HUES64 (cell line): ENCODE measurements around the gene B3GAT1.
"Not testable (repeated sequence)": the region's sequence is repeated elsewhere in the genome, so short reads cannot be mapped to it uniquely, and the experiment has no call there.

Source experiments
- H3K27ac ChIP-seq: 2 replicates; pipeline ENCODE4 v1.7.0; 2013; ENCODE audit warnings: low read depth, low read length, inconsistent platforms
- H3K27me3 ChIP-seq: 2 replicates; pipeline ENCODE4 v1.6.1; 2013; ENCODE audit warnings: mild to moderate bottlenecking, low read length; ENCODE audit not compliant: insufficient read depth
- H3K36me3 ChIP-seq: 2 replicates; pipeline ENCODE4 v1.6.1; 2013; ENCODE audit warnings: mild to moderate bottlenecking, low read length; ENCODE audit not compliant: insufficient read depth
- H3K4me1 ChIP-seq: 2 replicates; pipeline ENCODE4 v1.6.1; 2013; ENCODE audit warnings: mild to moderate bottlenecking, low read length, moderate library complexity; ENCODE audit not compliant: insufficient read depth
- H3K4me3 ChIP-seq: 2 replicates; pipeline ENCODE4 v1.5.1; 2013; ENCODE audit warnings: mild to moderate bottlenecking, low read length, moderate library complexity
- H3K9ac ChIP-seq: 2 replicates; pipeline ENCODE4 v1.6.1; 2013; ENCODE audit warnings: mild to moderate bottlenecking, low read depth, low read length
- H3K9me3 ChIP-seq: 2 replicates; pipeline ENCODE4 v1.6.1; 2013; ENCODE audit warnings: low read depth, low read length; ENCODE audit not compliant: insufficient read depth
- WGBS: fragments of 150-250, 120-280 bp; methylation state at CpG from one replicate; pipeline ENCODE4 v1.1.7; 2013; ENCODE audit warnings: missing lambda C conversion rate; 5-methylcytosine and 5-hydroxymethylcytosine counted together

The B3GAT1 gene

GRCh38 chr11:134346101-134346975, 65.7 kb downstream of the B3GAT1 start:
- H3K9ac ChIP-seq, result no peak overlapping the region
- no peak overlapping the region for H3K4me3 ChIP-seq
- no peak overlapping the region for H3K27ac ChIP-seq
- no peaks in the 10 kb centered on the region for H3K27me3 ChIP-seq
- no peaks in the 10 kb centered on the region for H3K36me3 ChIP-seq
- no peaks in the 10 kb centered on the region for H3K9me3 ChIP-seq
- peaks cover 14% of the 10 kb centered on the region; the same call in 1 of the 2 replicates for H3K4me1 ChIP-seq
- 93% methylated on average over 21 of the region's 22 CpGs for WGBS

- no peaks in the 10 kb centered on the region for H3K36me3 ChIP-seq
- H3K27me3 ChIP-seq, result no peaks in the 10 kb centered on the region
- H3K4me3 ChIP-seq, result no peak overlapping the region
- 91% methylated on average over 4 of the region's 4 CpGs for WGBS
- peaks cover 14% of the 10 kb centered on the region; the same call in 1 of the 2 replicates for H3K4me1 ChIP-seq
- no peak overlapping the region for H3K27ac ChIP-seq
- H3K9ac ChIP-seq, result no peak overlapping the region
- H3K9me3 ChIP-seq, result no peaks in the 10 kb centered on the region
These were observed 66.8 kb downstream of the B3GAT1 start for GRCh38 chr11:134345237-134345550.

GRCh38 chr11:134344497-134345236, 67.4 kb downstream of the B3GAT1 start:
- H3K4me3 ChIP-seq, H3K9ac ChIP-seq, H3K36me3 ChIP-seq, H3K27ac ChIP-seq, H3K27me3 ChIP-seq, H3K9me3 ChIP-seq: not testable (repeated sequence)
- H3K4me1 ChIP-seq, result peaks cover 10% of the 10 kb centered on the region; the same call in 1 of the 2 replicates
- 87% methylated on average over 27 of the region's 28 CpGs for WGBS

- 85% methylated on average over 15 of the region's 15 CpGs for WGBS
- no peaks in the 10 kb centered on the region; the same call in 1 of the 2 replicates for H3K4me1 ChIP-seq
- no peaks in the 10 kb centered on the region for H3K9me3 ChIP-seq
- no peak overlapping the region for H3K27ac ChIP-seq
- no peak overlapping the region for H3K4me3 ChIP-seq
- no peaks in the 10 kb centered on the region for H3K27me3 ChIP-seq
- no peaks in the 10 kb centered on the region for H3K36me3 ChIP-seq
- H3K9ac ChIP-seq, result no peak overlapping the region
These were observed 68.4 kb downstream of the B3GAT1 start for GRCh38 chr11:134343646-134344045.

GRCh38 chr11:134342572-134343340, 69.3 kb downstream of the B3GAT1 start:
- H3K27ac ChIP-seq, result no peak overlapping the region

GRCh38 chr11:134341805-134342571, 70.1 kb downstream of the B3GAT1 start:
- no peaks in the 10 kb centered on the region for H3K4me1 ChIP-seq
- WGBS, result 95% methylated on average over 68 of the region's 68 CpGs
- H3K27ac ChIP-seq, result no peak overlapping the region
- H3K9ac ChIP-seq, result no peak overlapping the region
- H3K36me3 ChIP-seq, result no peaks in the 10 kb centered on the region
- H3K9me3 ChIP-seq, result no peaks in the 10 kb centered on the region
- no peaks in the 10 kb centered on the region; the same call in 1 of the 2 replicates for H3K27me3 ChIP-seq
- no peak overlapping the region for H3K4me3 ChIP-seq

More at GRCh38 chr11:134342572-134343340, 69.3 kb downstream of the B3GAT1 start:
- no peaks in the 10 kb centered on the region; the same call in 1 of the 2 replicates for H3K27me3 ChIP-seq
- H3K9ac ChIP-seq, result no peak overlapping the region
- no peaks in the 10 kb centered on the region for H3K36me3 ChIP-seq
- H3K4me3 ChIP-seq, result no peak overlapping the region
- no peaks in the 10 kb centered on the region for H3K9me3 ChIP-seq
- no peaks in the 10 kb centered on the region for H3K4me1 ChIP-seq
- 95% methylated on average over 30 of the region's 30 CpGs for WGBS

- no peaks in the 10 kb centered on the region for H3K4me1 ChIP-seq
- no peak overlapping the region for H3K9ac ChIP-seq
- peaks cover 2% of the 10 kb centered on the region; the same call in 1 of the 2 replicates for H3K27me3 ChIP-seq
- H3K9me3 ChIP-seq, result no peaks in the 10 kb centered on the region
- no peak overlapping the region for H3K4me3 ChIP-seq
- H3K27ac ChIP-seq, result no peak overlapping the region
- H3K36me3 ChIP-seq, result no peaks in the 10 kb centered on the region
- WGBS, result 91% methylated on average over 11 of the region's 11 CpGs
These were observed 71.6 kb downstream of the B3GAT1 start for GRCh38 chr11:134340354-134340964.

GRCh38 chr11:134339756-134340155, 72.3 kb downstream of the B3GAT1 start:
- Histone ChIP-seq H3K9me3 (no peaks in the 10 kb centered on the region), H3K9ac (no peak overlapping the region), H3K27ac (no peak overlapping the region), H3K27me3 (peaks cover 9% of the 10 kb centered on the region), H3K36me3 (no peaks in the 10 kb centered on the region), H3K4me1 (no peaks in the 10 kb centered on the region), H3K4me3 (no peak overlapping the region)
- 83% methylated on average over 4 of the region's 4 CpGs for WGBS

GRCh38 chr11:134338654-134339053, 73.4 kb downstream of the B3GAT1 start:
- Histone ChIP-seq H3K27me3 (peaks cover 17% of the 10 kb centered on the region), H3K27ac (no peak overlapping the region), H3K9me3 (no peaks in the 10 kb centered on the region), H3K36me3 (no peaks in the 10 kb centered on the region), H3K9ac (no peak overlapping the region), H3K4me3 (no peak overlapping the region), H3K4me1 (no peaks in the 10 kb centered on the region)
- 96% methylated on average over 7 of the region's 7 CpGs for WGBS

- no peaks in the 10 kb centered on the region for H3K9me3 ChIP-seq
- no peak overlapping the region for H3K27ac ChIP-seq
- WGBS, result 96% methylated on average over 15 of the region's 15 CpGs
- no peak overlapping the region for H3K9ac ChIP-seq
- H3K4me1 ChIP-seq, result 0 out of 2 replicates have a peak, but pooled peaks cover under 1% of the 10 kb centered on the region
- H3K36me3 ChIP-seq, result no peaks in the 10 kb centered on the region
- no peak overlapping the region for H3K4me3 ChIP-seq
- H3K27me3 ChIP-seq, result peaks cover 23% of the 10 kb centered on the region
These were observed 74.0 kb downstream of the B3GAT1 start for GRCh38 chr11:134338068-134338467.
